OCI-LY3 (cell line): ENCODE results near the gene PTPN1.

Source experiments
- H2AFZ ChIP-seq: fragments of 200-600, 300-600 bp; shearing (Covaris generic); 2 replicates; pipeline ENCODE4 v1.6.0; 2014; ENCODE audit warnings: antibody characterized with exemption, low read depth, low read length
- H3K27ac ChIP-seq: fragments of 200-600, 300-600 bp; sonication (generic); 2 replicates; pipeline ENCODE4 v1.5.1; 2014; ENCODE audit warnings: mild to moderate bottlenecking, low read length, moderate library complexity, mixed read lengths
- H3K27me3 ChIP-seq: fragments of 200-600, 300-600 bp; sonication (generic); 2 replicates; pipeline ENCODE4 v1.6.1; 2014; ENCODE audit warnings: low read depth, low read length, mixed read lengths
- H3K36me3 ChIP-seq: fragments of 200-600, 300-600 bp; sonication (generic); replicated peaks from 2 replicates; pipeline ENCODE3; 2014; ENCODE audit warnings: low read depth, low read length, mixed read lengths
- H3K4me1 ChIP-seq: fragments of 300-600, 200-600 bp; sonication (generic); 2 replicates; pipeline ENCODE4 v1.6.1; 2014; ENCODE audit warnings: low read length, mixed read lengths
- H3K4me2 ChIP-seq: fragments of 200-600, 300-600 bp; sonication (generic); 2 replicates; pipeline ENCODE4 v1.6.1; 2014; ENCODE audit warnings: low read length, mixed read lengths
- H3K4me3 ChIP-seq: fragments of 300-600, 200-600 bp; sonication (generic); 2 replicates; pipeline ENCODE4 v1.5.1; 2014; ENCODE audit warnings: antibody characterized with exemption, mild to moderate bottlenecking, low read length, moderate library complexity
- H3K79me2 ChIP-seq: fragments of 300-600, 200-600 bp; shearing (Covaris generic); 2 replicates; pipeline ENCODE4 v1.6.1; 2014; ENCODE audit warnings: mild to moderate bottlenecking, low read length, mixed read lengths
- H3K9ac ChIP-seq: fragments of 300-600, 200-600 bp; shearing (Covaris generic); 2 replicates; pipeline ENCODE4 v1.6.0; 2014; ENCODE audit warnings: mild to moderate bottlenecking, low read length, moderate library complexity
- H3K9me3 ChIP-seq: fragments of 200-600, 300-600 bp; shearing (Covaris generic); 2 replicates; pipeline ENCODE4 v1.6.1; 2014; ENCODE audit warnings: low read length, mixed read lengths; ENCODE audit not compliant: insufficient read depth
- H4K20me1 ChIP-seq: fragments of 200-600, 300-600 bp; sonication (generic); 2 replicates; pipeline ENCODE4 v1.6.1; 2016; ENCODE audit warnings: low read length, mixed read lengths; ENCODE audit not compliant: insufficient read depth
- EZH2phosphoT487 ChIP-seq: fragments of 200-600 bp; shearing (Covaris generic); IDR thresholded peaks from 2 replicates; pipeline ENCODE4 v1.6.1; 2018; ENCODE audit warnings: antibody characterized with exemption, mixed run types, low read depth
- TF ChIP-seq, protein P1 (sequence below): fragments of 200-600, 300-600 bp; sonication (generic); IDR thresholded peaks from 2 replicates; pipeline ENCODE4 v1.5.1; 2014; ENCODE audit warnings: antibody characterized with exemption, low read length, low read depth

PTPN1 gene

DNA sequence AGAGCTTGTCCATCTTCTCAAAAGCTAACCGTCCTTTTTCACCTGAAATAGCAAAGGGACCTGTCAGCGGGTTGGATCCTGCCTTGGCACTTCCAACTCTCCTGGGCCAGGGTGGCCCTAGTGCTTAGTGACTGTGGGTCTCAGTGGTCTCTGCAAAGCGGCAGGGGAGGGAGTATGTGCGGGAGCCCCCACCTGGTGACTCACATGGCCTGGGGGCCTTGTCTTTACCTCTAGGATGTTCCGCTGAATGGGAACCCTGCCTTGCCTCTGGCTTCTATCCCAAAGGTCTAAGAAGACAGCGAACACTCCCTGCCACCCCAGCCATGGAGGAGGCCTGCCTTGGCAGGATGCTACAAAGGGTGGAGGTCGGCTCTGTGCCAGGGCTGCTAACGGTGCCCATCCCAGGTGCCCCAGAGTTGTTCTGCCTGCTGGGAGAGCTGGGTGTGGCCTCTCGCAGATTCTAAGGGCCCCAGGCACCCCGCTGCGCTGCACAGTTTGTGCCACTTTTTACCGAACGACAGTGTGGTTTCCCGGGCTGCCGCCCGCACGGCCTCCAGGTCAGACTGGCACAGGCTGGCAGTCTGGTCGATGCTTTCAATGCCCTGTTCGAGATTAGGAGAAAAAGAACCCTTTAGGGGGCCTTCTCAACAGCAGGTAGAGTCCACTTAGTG, 77.2 kb downstream of the PTPN1 start:
- H3K9me3 ChIP-seq, result no peaks in the 10 kb centered on the region
- H3K27me3 ChIP-seq, result no peaks in the 10 kb centered on the region
- H3K4me1 ChIP-seq, result peaks cover 4% of the 10 kb centered on the region
- H3K36me3 ChIP-seq, result peaks cover 77% of the 10 kb centered on the region
- no peak overlapping the region for H3K9ac ChIP-seq
- no peak overlapping the region for H3K4me3 ChIP-seq
- peaks cover 31% of the 10 kb centered on the region for H4K20me1 ChIP-seq
- peaks cover 10% of the 10 kb centered on the region for H3K79me2 ChIP-seq
- H3K4me2 ChIP-seq, result no peak overlapping the region
- H2AFZ ChIP-seq, result no peak overlapping the region
- H3K27ac ChIP-seq, result no peak overlapping the region
- TF ChIP-seq, protein P1, sequence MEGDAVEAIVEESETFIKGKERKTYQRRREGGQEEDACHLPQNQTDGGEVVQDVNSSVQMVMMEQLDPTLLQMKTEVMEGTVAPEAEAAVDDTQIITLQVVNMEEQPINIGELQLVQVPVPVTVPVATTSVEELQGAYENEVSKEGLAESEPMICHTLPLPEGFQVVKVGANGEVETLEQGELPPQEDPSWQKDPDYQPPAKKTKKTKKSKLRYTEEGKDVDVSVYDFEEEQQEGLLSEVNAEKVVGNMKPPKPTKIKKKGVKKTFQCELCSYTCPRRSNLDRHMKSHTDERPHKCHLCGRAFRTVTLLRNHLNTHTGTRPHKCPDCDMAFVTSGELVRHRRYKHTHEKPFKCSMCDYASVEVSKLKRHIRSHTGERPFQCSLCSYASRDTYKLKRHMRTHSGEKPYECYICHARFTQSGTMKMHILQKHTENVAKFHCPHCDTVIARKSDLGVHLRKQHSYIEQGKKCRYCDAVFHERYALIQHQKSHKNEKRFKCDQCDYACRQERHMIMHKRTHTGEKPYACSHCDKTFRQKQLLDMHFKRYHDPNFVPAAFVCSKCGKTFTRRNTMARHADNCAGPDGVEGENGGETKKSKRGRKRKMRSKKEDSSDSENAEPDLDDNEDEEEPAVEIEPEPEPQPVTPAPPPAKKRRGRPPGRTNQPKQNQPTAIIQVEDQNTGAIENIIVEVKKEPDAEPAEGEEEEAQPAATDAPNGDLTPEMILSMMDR, result no peak
- TF ChIP-seq EZH2phosphoT487, result no peak

DNA sequence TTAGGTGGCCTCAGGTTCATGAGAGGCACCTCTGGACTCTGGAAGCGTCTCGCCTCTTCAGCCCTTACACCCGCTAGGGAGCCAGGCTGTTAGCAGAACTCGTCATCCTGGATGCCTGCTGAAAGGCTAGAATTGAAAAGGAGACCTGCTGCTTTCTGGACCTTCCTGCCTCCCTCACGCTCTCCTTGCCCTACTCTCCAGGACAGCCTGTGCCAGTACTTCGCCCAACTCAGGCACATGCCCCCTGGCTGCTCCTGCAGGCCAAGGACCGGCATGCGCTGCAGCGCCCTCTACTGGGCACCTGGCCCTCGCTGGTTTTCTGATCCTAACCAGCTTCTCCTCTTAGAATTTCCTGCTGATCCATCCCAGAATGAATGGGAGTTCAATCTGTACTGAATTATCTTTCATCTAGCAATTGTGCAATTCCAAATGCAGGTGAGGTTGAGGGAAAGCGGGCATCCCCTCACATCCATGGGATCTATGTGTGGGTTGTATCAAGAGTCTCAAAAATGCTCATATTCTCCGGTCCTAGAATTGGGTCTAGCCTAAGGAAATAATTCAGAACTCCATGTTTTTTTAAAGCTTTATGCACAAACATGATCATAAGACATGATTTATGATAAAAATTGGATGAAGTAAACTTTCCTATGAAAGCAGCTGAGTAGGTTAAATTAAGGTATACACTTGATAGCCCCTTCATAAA, 78.0 kb downstream of the PTPN1 start:
- Histone ChIP-seq H2AFZ (no peak overlapping the region), H4K20me1 (peaks cover 24% of the 10 kb centered on the region), H3K4me3 (no peak overlapping the region), H3K27ac (no peak overlapping the region), H3K27me3 (no peaks in the 10 kb centered on the region), H3K4me1 (no peaks in the 10 kb centered on the region), H3K36me3 (peaks cover 73% of the 10 kb centered on the region), H3K9ac (no peak overlapping the region), H3K9me3 (no peaks in the 10 kb centered on the region), H3K79me2 (peaks cover 4% of the 10 kb centered on the region; the same call in 1 of the 2 replicates), H3K4me2 (no peak overlapping the region)
- no peak for TF ChIP-seq EZH2phosphoT487
- TF ChIP-seq, protein P1, result peak; percentile 100

DNA sequence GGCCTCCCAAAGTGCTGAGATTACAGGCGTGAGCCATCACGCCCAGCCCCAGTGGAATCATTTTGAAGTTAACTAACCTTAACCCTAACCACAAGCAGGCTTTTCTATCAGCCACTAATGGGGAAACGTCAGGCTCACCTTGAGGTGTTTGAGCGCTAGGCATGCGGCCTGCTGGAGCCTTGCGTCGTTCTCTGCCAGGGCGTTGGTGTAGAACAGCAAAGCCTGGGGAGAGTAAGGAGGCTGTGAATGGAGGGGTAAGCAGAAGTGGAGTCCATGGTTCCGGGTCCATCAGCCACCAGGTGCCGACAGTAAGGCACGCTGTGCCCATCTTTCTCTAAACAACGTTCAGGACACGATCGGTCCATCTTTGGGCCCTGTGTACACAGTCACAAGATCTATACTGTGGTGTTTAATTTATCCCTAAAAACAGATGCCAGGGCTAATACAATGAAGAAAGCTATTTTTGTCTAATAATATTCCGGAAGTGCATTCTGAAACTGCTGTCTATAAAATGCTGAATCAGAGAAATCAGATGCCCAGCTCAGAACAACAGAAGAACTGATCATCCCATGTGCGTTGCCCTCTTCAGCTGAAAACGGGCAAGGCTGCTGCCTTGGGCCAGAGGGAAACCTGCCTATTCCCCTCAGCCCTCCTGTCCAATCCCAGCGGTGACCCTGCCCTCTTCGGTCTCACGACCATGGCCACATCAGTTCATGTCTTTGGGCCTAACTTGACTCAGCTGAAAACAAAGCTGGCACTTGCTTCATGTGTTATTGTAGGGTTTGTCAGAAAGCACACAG, 79.6 kb downstream of the PTPN1 start:
- Histone ChIP-seq H3K27me3 (no peaks in the 10 kb centered on the region), H3K27ac (no peak overlapping the region), H4K20me1 (peaks cover 16% of the 10 kb centered on the region), H3K4me1 (peaks cover 5% of the 10 kb centered on the region), H3K4me2 (no peak overlapping the region), H3K36me3 (peaks cover 62% of the 10 kb centered on the region), H3K79me2 (no peaks in the 10 kb centered on the region), H3K9me3 (no peaks in the 10 kb centered on the region), H3K9ac (no peak overlapping the region), H3K4me3 (no peak overlapping the region), H2AFZ (no peak overlapping the region)
- no peak for TF ChIP-seq EZH2phosphoT487
- TF ChIP-seq, protein P1, result no peak

DNA sequence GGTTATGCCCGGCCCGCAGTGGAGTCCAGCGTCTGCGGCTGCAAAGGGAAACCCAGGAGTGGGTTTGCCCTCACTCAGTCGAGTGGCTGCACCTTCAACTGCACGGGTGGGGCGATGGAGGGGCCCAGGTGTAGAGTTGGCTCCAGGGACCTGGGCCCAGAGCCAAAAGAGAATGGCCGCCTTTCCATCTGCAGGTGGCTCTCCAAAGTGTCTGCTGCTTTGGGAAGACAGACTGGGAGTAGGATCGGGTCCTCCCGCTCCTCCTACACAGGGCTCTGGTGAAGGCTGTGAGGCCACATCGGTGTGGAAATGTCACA, 80.1 kb downstream of the PTPN1 start:
- Histone ChIP-seq H3K9me3 (no peaks in the 10 kb centered on the region), H3K36me3 (peaks cover 56% of the 10 kb centered on the region), H3K27me3 (no peaks in the 10 kb centered on the region), H3K9ac (no peak overlapping the region), H3K4me2 (no peak overlapping the region), H3K4me3 (no peak overlapping the region), H2AFZ (no peak overlapping the region), H3K4me1 (peaks cover 11% of the 10 kb centered on the region), H3K27ac (no peak overlapping the region), H3K79me2 (no peaks in the 10 kb centered on the region), H4K20me1 (peaks cover 11% of the 10 kb centered on the region)
- TF ChIP-seq EZH2phosphoT487, result no peak
- TF ChIP-seq, protein P1, result no peak
